K562 (cell line): ENCODE measurements around the gene IL1B. TPM values are rescaled to one million over a fixed set of nuclear protein-coding genes. Genes with fewer than 3 reads are reported as not detected.

ENCODE experiments used
- ATAC-seq: fragments of 200-7000 bp; cut with Tn5 transposase; 3 replicates; pipeline ENCODE4 v1.9.1; 2020; ENCODE audit warnings: moderate library complexity
- BruUV-seq: library from RNA; stranded (reverse); fragments of 400-500 nt; replicated peaks from 2 replicates; lab custom pipeline; 2021; lab: Mats Ljungman, UMichigan
- CTCF ChIA-PET: fragments of 300-600 bp; formaldehyde crosslinking; extraction: SDS; loops from one replicate; lab custom pipeline; 2021; ENCODE audit warnings: low intra/inter-chr PET ratio; lab: Yijun Ruan, JAX
- POLR2A ChIA-PET: fragments of 300-600, 350-650 bp; sonication (Branson Sonifier 250); formaldehyde crosslinking; extraction: SDS; loops from one replicate; lab custom pipeline; 2021; ENCODE audit warnings: antibody characterized with exemption, inconsistent platforms; lab: Yijun Ruan, JAX
- DNase-seq, 4 experiments: peaks; one replicate each; pipeline versions ENCODE4 v3.0.0 to v3.0.0-alpha.2; 2011 to 2018; ENCODE audit warnings: low spot score in 3 of 4, mixed read lengths in 3 of 4; ENCODE audit errors: extremely low read depth in 1 of 4
- FAIRE-seq: peaks from 2 replicates; lab custom pipeline; 2011; peaks lifted over from hg19 to GRCh38; lab: Jason Lieb, UNC
- H2AFZ ChIP-seq: 2 replicates; pipeline ENCODE4 v1.6.0; 2011; ENCODE audit warnings: low read depth, low read length, control low read depth, inconsistent platforms
- H3K27ac ChIP-seq: fragments of 200-600 bp; 3 replicates; pipeline ENCODE4 v1.8.0; 2011; ENCODE audit warnings: low read depth, mild to moderate bottlenecking, control low read depth, inconsistent platforms, low read length, moderate library complexity, mixed read lengths; ENCODE audit errors: extremely low read depth
- H3K27me3 ChIP-seq, 2 experiments: fragments of 300-600 bp in 1 of 2; 2 replicates in 1 of 2; 3 replicates in 1 of 2; pipeline versions ENCODE4 v1.6.0 to v1.8.0; 2011; ENCODE audit warnings: inconsistent platforms in 2 of 2, low read length in 2 of 2, mild to moderate bottlenecking in 1 of 2, mixed read lengths in 1 of 2, moderate library complexity in 1 of 2; ENCODE audit not compliant: control insufficient read depth in 2 of 2, insufficient read depth in 2 of 2
- H3K36me3 ChIP-seq: fragments of 300-600 bp; 3 replicates; pipeline ENCODE4 v1.8.0; 2011; ENCODE audit warnings: mild to moderate bottlenecking, low read length, inconsistent platforms; ENCODE audit not compliant: control insufficient read depth, insufficient read depth
- H3K4me1 ChIP-seq, 2 experiments: fragments of 200-600 bp in 1 of 2; replicated peaks in 1 of 2; 2 replicates in 1 of 2; 3 replicates in 1 of 2; pipeline versions ENCODE4 v1.5.1 to v1.8.0; 2011; ENCODE audit warnings: inconsistent platforms in 2 of 2, low read length in 2 of 2, mild to moderate bottlenecking in 1 of 2, mixed read lengths in 1 of 2, moderate library complexity in 1 of 2; ENCODE audit not compliant: control insufficient read depth in 2 of 2, insufficient read depth in 2 of 2
- H3K4me2 ChIP-seq: 2 replicates; pipeline ENCODE4 v1.6.1; 2011; ENCODE audit warnings: low read length, control low read depth, inconsistent platforms, mixed read lengths; ENCODE audit not compliant: insufficient read depth
- H3K4me3 ChIP-seq: fragments of 200-600 bp; sonication (generic), shearing (Covaris generic); 2 replicates; pipeline ENCODE4 v1.5.1; 2016; ENCODE audit warnings: control low read depth, inconsistent platforms
- H3K79me2 ChIP-seq: fragments of 200-600 bp; 3 replicates; pipeline ENCODE4 v1.8.0; 2011; ENCODE audit warnings: low read length, inconsistent platforms; ENCODE audit not compliant: control insufficient read depth, insufficient read depth
- H3K9ac ChIP-seq, 2 experiments: 2 replicates each; pipeline versions ENCODE4 v1.6.0 to v1.6.1; 2011; ENCODE audit warnings: low read depth in 2 of 2, low read length in 2 of 2, control low read depth in 1 of 2, inconsistent platforms in 1 of 2, mild to moderate bottlenecking in 1 of 2, mixed read lengths in 1 of 2; ENCODE audit not compliant: insufficient read depth in 1 of 2
- H3K9me1 ChIP-seq: one replicate; pipeline ENCODE4 v1.6.0; 2011; ENCODE audit warnings: inconsistent platforms, mild to moderate bottlenecking, low read length, moderate library complexity; ENCODE audit not compliant: control insufficient read depth, insufficient read depth
- H3K9me3 ChIP-seq: replicated peaks from 2 replicates; pipeline ENCODE4 v1.5.1; 2011; ENCODE audit warnings: low read depth, low read length, inconsistent platforms; ENCODE audit not compliant: control insufficient read depth, insufficient read depth
- H4K20me1 ChIP-seq: replicated peaks from 2 replicates; pipeline ENCODE4 v1.6.1; 2011; ENCODE audit warnings: low read length, inconsistent platforms, mixed read lengths; ENCODE audit not compliant: control insufficient read depth, insufficient read depth
- CBX2 ChIP-seq: fragments of 200-600 bp; sonication (generic); IDR thresholded peaks from one replicate; pipeline ENCODE4 v1.6.1; 2012; ENCODE audit warnings: mild to moderate bottlenecking, low read length, inconsistent platforms; ENCODE audit not compliant: insufficient read depth, poor library complexity, severe bottlenecking
- HDAC1 ChIP-seq, 2 experiments: fragments of 450-650 bp; IDR thresholded peaks; 2 replicates each; pipeline ENCODE4 v1.6.1; 2016 to 2017; ENCODE audit warnings: inconsistent platforms in 1 of 2, mild to moderate bottlenecking in 1 of 2, moderate library complexity in 1 of 2
- HDAC3 ChIP-seq: fragments of 450-650 bp; IDR thresholded peaks from 2 replicates; pipeline ENCODE4 v1.6.1; 2018; ENCODE audit warnings: borderline replicate concordance, mild to moderate bottlenecking, moderate library complexity; ENCODE audit not compliant: partially characterized antibody
- IFI16 ChIP-seq: fragments of 250-450 bp; sonication (Bioruptor Pico); IDR thresholded peaks from 2 replicates; pipeline ENCODE4 v2.1.2; 2022; ENCODE audit warnings: mild to moderate bottlenecking, inconsistent platforms
- KLF1 ChIP-seq: fragments of 450-650 bp; IDR thresholded peaks from 2 replicates; pipeline ENCODE4 v1.6.1; 2016; ENCODE audit warnings: missing genetic modification characterization, missing compliant biosample characterization
- KLF6 ChIP-seq: fragments of 250-450 bp; sonication (Bioruptor Pico); IDR thresholded peaks from 2 replicates; pipeline ENCODE4 v1.4.0; 2020; ENCODE audit warnings: mild to moderate bottlenecking, moderate library complexity, borderline replicate concordance
- MEF2A ChIP-seq: IDR thresholded peaks from 2 replicates; pipeline ENCODE4 v1.6.1; 2011; ENCODE audit warnings: low read depth, mild to moderate bottlenecking, low read length, moderate library complexity; ENCODE audit not compliant: control insufficient read depth
- MEIS2 ChIP-seq: fragments of 450-650 bp; IDR thresholded peaks from 2 replicates; pipeline ENCODE4 v1.6.1; 2014; ENCODE audit warnings: mild to moderate bottlenecking; ENCODE audit not compliant: partially characterized antibody
- PTRF ChIP-seq: fragments of 450-650 bp; IDR thresholded peaks from 2 replicates; pipeline ENCODE4 v1.6.1; 2016; ENCODE audit warnings: mild to moderate bottlenecking, missing genetic modification characterization, missing compliant biosample characterization
- SAFB2 ChIP-seq: fragments of 200-400 bp; formaldehyde crosslinking; IDR thresholded peaks from 2 replicates; pipeline ENCODE4 v1.6.1; 2018; ENCODE audit warnings: borderline replicate concordance, low read length, low read depth, moderate library complexity; ENCODE audit not compliant: severe bottlenecking
- SRSF3 ChIP-seq: fragments of 200-400 bp; formaldehyde crosslinking; IDR thresholded peaks from 2 replicates; pipeline ENCODE4 v1.6.1; 2016; ENCODE audit warnings: mild to moderate bottlenecking, low read length, moderate library complexity; ENCODE audit not compliant: insufficient read depth
- TEAD2 ChIP-seq: fragments of 450-650 bp; IDR thresholded peaks from 2 replicates; pipeline ENCODE4 v1.6.1; 2016; ENCODE audit warnings: missing genetic modification characterization, control low read depth, missing compliant biosample characterization
- ZFX ChIP-seq: sonication (generic); formaldehyde crosslinking; IDR thresholded peaks from 2 replicates; pipeline ENCODE4 v1.8.0; 2022; ENCODE audit warnings: mild to moderate bottlenecking, missing genetic modification reagents, moderate library complexity
- ZNF175 ChIP-seq: fragments of 200-800 bp; sonication (Bioruptor generic); IDR thresholded peaks from 2 replicates; pipeline ENCODE4 v1.6.1; 2016; ENCODE audit warnings: low read depth, mild to moderate bottlenecking, missing genetic modification characterization, missing compliant biosample characterization
- ZNF316 ChIP-seq: fragments of 450-650 bp; IDR thresholded peaks from 2 replicates; pipeline ENCODE4 v1.6.1; 2016
- WGBS: fragments of 100-300 bp; shearing (Covaris generic); methylation state at CpG from one replicate; pipeline ENCODE4 v1.1.6; 2016; ENCODE audit warnings: low coverage, mixed read lengths; ENCODE audit not compliant: insufficient coverage; ENCODE audit errors: missing lambda C conversion rate; 5-methylcytosine and 5-hydroxymethylcytosine counted together
- in situ Hi-C: fragments of 300-500 bp; cut with MboI; formaldehyde crosslinking; loops from 4 replicates; pipeline ENCODE4 v1.15.0; 2018; ENCODE audit warnings: inconsistent platforms, mixed read lengths
- intact Hi-C: fragments of 100-400 bp; cut with micrococcal nuclease; formaldehyde crosslinking; loops from 2 replicates; pipeline ENCODE4 v1.14.2; 2022
- polyA plus RNA-seq, 8 experiments: library from polyadenylated mRNA; depleted of rRNA in 4 of 8; stranded (reverse) in 5 of 8; unstranded in 3 of 8; fragments of >200 nt; fragmentation: Nextera tagmentation in 2 of 8; fragmentation: Illumina TruSeq in 1 of 8; extraction: Ambion mirVana in 2 of 8; extraction: Trizol in 1 of 8; gene quantifications; 2 replicates each; pipeline versions ENCODE4 v1.2.1 to v1.2.3, GENCODE V29; 2011 to 2014; ENCODE audit warnings: inconsistent platforms in 1 of 8, missing spikeins in 1 of 8
- total RNA-seq, 7 experiments: library from RNA; depleted of rRNA in 6 of 7; stranded (reverse); fragments of >200 nt in 6 of 7; fragmentation: Illumina TruSeq in 2 of 7; extraction: Trizol in 2 of 7; gene quantifications; 2 replicates each; pipeline versions ENCODE4 v1.2.1 to v1.2.3, GENCODE V29; 2011 to 2021; ENCODE audit warnings: low replicate concordance in 1 of 7
- TF ChIP-seq, protein P1 (sequence below): fragments of 450-650 bp; IDR thresholded peaks from 2 replicates; pipeline ENCODE4 v1.6.1; 2018; ENCODE audit warnings: mild to moderate bottlenecking, low read depth; ENCODE audit not compliant: partially characterized antibody
- TF ChIP-seq, protein P2 (sequence below): sonication (generic); formaldehyde crosslinking; IDR thresholded peaks from 2 replicates; pipeline ENCODE4 v1.8.0; 2023; ENCODE audit warnings: mild to moderate bottlenecking, missing genetic modification reagents
- TF ChIP-seq, protein P3 (sequence below): fragments of 250-450 bp; sonication (Bioruptor Pico); IDR thresholded peaks from 2 replicates; pipeline ENCODE4 v1.4.0; 2020; ENCODE audit warnings: mild to moderate bottlenecking

IL1B gene
- total and polyA plus RNA-seq, 9 of the 15 experiments (the other 6 are each of a cell fraction or from before 2014, with no cell fraction given) = 0.29 TPM; not detected in 8

DNA sequence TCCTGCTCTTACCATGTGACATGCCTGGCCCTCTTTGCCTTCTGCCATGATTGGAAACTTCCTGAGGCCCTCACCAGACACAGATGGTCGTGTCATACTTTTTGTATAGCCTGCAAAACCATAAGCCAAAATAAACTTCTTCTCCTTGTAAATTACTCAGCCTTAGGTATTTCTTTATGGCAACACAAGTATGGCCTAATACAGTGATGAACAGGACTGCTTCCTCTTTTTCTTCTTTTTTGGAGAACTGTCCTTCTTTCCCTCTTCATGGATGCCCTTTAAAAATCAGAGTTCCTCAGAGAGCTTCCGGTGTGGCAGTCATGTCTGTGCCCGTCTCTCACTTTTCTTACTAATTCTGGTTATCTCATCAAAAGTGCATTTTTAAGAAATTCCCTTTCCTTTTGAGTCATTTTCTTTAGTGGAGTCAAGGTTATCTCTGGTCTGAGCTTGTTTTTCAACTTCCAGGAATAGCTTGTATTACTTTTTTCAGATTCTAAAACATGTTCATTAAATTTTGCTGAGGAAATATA, 43.1 kb downstream of the IL1B start:
- intact Hi-C loops = no loop called here
- Histone ChIP-seq H3K4me1 (peaks cover 3 to 31% of the 10 kb centered on the region in 2 experiments), H3K36me3 (no peaks in the 10 kb centered on the region), H4K20me1 (no peaks in the 10 kb centered on the region), H3K27me3 (no peaks in the 10 kb centered on the region), H3K79me2 (no peaks in the 10 kb centered on the region), H3K27ac (peak overlapping the region; percentile 81), H3K9me1 (no peaks in the 10 kb centered on the region), H3K4me2 (no peak overlapping the region), H3K9ac (peak overlapping the region in 1 of 2 experiments; percentile 62; a peak in 2 of 4 replicates), H3K4me3 (no peak overlapping the region), H2AFZ (peak overlapping the region; percentile 53), H3K9me3 (0 out of 2 replicates have a peak, but pooled peaks cover 4% of the 10 kb centered on the region)
- POLR2A ChIA-PET = interaction anchor here (2.0 kb wide), 1 partner anchor 11 kb away, joined by 7 read pairs; no protein-coding TSS in a partner anchor
- BruUV-seq = TSS peak; percentile 88
- no peak for DNase-seq
- ATAC-seq = no peak
- WGBS = 60% methylated on average over 3 of the region's 3 CpGs
- CTCF ChIA-PET = no interaction called here
- no peak for FAIRE-seq
- in situ Hi-C loops = no loop called here
- TF ChIP-seq, protein P1, sequence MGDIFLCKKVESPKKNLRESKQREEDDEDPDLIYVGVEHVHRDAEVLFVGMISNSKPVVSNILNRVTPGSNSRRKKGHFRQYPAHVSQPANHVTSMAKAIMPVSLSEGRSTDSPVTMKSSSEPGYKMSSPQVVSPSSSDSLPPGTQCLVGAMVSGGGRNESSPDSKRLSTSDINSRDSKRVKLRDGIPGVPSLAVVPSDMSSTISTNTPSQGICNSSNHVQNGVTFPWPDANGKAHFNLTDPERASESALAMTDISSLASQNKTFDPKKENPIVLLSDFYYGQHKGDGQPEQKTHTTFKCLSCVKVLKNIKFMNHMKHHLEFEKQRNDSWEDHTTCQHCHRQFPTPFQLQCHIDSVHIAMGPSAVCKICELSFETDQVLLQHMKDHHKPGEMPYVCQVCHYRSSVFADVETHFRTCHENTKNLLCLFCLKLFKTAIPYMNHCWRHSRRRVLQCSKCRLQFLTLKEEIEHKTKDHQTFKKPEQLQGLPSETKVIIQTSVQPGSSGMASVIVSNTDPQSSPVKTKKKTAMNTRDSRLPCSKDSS = no peak
- TF ChIP-seq CBX2 (no peak), ZFX (CRISPR knock-in tag) (no peak), TEAD2 (tag) (0 out of 2 replicates have a peak, but pooled peaks have one; percentile 41), HDAC3 (no peak), ZNF175 (CRISPR knock-in tag) (peak; percentile 91), SRSF3 (no peak), KLF1 (tag) (no peak), PTRF (tag) (no peak; the same call in 1 of the 2 replicates), KLF6 (0 out of 2 replicates have a peak, but pooled peaks have one; percentile 23), HDAC1 (IDR thresholded peaks at IDR 0.05) (no peak), ZNF316 (0 out of 2 replicates have a peak, but pooled peaks have one; percentile 1), SAFB2 (no peak), MEIS2 (no peak), MEF2A (no peak), IFI16 (CRISPR knock-in tag) (0 out of 2 replicates have a peak, but pooled peaks have one; percentile 10)
- TF ChIP-seq, protein P2, sequence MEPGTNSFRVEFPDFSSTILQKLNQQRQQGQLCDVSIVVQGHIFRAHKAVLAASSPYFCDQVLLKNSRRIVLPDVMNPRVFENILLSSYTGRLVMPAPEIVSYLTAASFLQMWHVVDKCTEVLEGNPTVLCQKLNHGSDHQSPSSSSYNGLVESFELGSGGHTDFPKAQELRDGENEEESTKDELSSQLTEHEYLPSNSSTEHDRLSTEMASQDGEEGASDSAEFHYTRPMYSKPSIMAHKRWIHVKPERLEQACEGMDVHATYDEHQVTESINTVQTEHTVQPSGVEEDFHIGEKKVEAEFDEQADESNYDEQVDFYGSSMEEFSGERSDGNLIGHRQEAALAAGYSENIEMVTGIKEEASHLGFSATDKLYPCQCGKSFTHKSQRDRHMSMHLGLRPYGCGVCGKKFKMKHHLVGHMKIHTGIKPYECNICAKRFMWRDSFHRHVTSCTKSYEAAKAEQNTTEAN (CRISPR knock-in tag) = no peak
- TF ChIP-seq, protein P3, sequence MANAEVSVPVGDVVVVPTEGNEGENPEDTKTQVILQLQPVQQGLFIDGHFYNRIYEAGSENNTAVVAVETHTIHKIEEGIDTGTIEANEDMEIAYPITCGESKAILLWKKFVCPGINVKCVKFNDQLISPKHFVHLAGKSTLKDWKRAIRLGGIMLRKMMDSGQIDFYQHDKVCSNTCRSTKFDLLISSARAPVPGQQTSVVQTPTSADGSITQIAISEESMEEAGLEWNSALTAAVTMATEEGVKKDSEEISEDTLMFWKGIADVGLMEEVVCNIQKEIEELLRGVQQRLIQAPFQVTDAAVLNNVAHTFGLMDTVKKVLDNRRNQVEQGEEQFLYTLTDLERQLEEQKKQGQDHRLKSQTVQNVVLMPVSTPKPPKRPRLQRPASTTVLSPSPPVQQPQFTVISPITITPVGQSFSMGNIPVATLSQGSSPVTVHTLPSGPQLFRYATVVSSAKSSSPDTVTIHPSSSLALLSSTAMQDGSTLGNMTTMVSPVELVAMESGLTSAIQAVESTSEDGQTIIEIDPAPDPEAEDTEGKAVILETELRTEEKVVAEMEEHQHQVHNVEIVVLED (CRISPR knock-in tag) = no peak; the same call in 1 of the 2 replicates
